SU-DHL-6 (cell line): ENCODE measurements around the gene PEX7.
"Not testable (repeated sequence)": the region's sequence is repeated elsewhere in the genome, so short reads cannot be mapped to it uniquely, and the experiment has no call there.

Source experiments
- H2AFZ ChIP-seq: fragments of 200-600 bp; sonication (generic); 2 replicates; pipeline ENCODE4 v1.6.1; 2014; ENCODE audit warnings: low read depth, mild to moderate bottlenecking, moderate library complexity, mixed read lengths, antibody characterized with exemption, low read length; ENCODE audit not compliant: severe bottlenecking
- H3F3A ChIP-seq: fragments of 200-600 bp; shearing (Covaris generic); 2 replicates; pipeline ENCODE4 v1.6.0; 2016; ENCODE audit warnings: antibody characterized with exemption, mild to moderate bottlenecking; ENCODE audit not compliant: insufficient read depth
- H3K27ac ChIP-seq: fragments of 200-600 bp; sonication (generic); 2 replicates; pipeline ENCODE4 v1.5.1; 2016; ENCODE audit warnings: low read depth, mild to moderate bottlenecking, low read length, moderate library complexity, mixed read lengths
- H3K27me3 ChIP-seq: fragments of 200-600 bp; sonication (generic), shearing (Covaris generic); 2 replicates; pipeline ENCODE4 v1.6.0; 2014; ENCODE audit warnings: mild to moderate bottlenecking, low read length
- H3K36me3 ChIP-seq: fragments of 200-600 bp; sonication (generic); 2 replicates; pipeline ENCODE4 v1.6.1; 2014; ENCODE audit warnings: mild to moderate bottlenecking, low read length, mixed read lengths
- H3K4me2 ChIP-seq: fragments of 300-600, 200-600 bp; shearing (Covaris generic), sonication (generic); 2 replicates; pipeline ENCODE4 v1.6.0; 2014; ENCODE audit warnings: low read length, low read depth, mild to moderate bottlenecking; ENCODE audit not compliant: poor library complexity, severe bottlenecking
- H3K4me3 ChIP-seq: fragments of 200-600 bp; sonication (generic); 2 replicates; pipeline ENCODE4 v1.5.1; 2014; ENCODE audit warnings: antibody characterized with exemption, low read length, mild to moderate bottlenecking, mixed read lengths; ENCODE audit not compliant: insufficient read depth, poor library complexity, severe bottlenecking
- H3K79me2 ChIP-seq: fragments of 200-600 bp; sonication (generic); 2 replicates; pipeline ENCODE4 v1.6.1; 2014; ENCODE audit warnings: mild to moderate bottlenecking, low read length, moderate library complexity; ENCODE audit not compliant: insufficient read depth
- H3K9ac ChIP-seq: fragments of 200-600 bp; sonication (generic); 2 replicates; pipeline ENCODE4 v1.7.0; 2014; ENCODE audit warnings: mild to moderate bottlenecking, low read length
- H3K9me2 ChIP-seq: fragments of 200-600 bp; sonication (generic); replicated peaks from 2 replicates; pipeline ENCODE4 v1.6.1; 2014; ENCODE audit warnings: low read length; ENCODE audit not compliant: insufficient read depth
- H3K9me3 ChIP-seq: fragments of 200-600 bp; sonication (generic); 2 replicates; pipeline ENCODE4 v1.6.1; 2014; ENCODE audit warnings: low read length, mixed read lengths; ENCODE audit not compliant: insufficient read depth
- H4K20me1 ChIP-seq: fragments of 200-600 bp; sonication (generic); 2 replicates; pipeline ENCODE4 v1.6.1; 2014; ENCODE audit warnings: low read depth, mild to moderate bottlenecking, antibody characterized with exemption, low read length, moderate library complexity, mixed read lengths
- CTCF ChIP-seq: fragments of 200-600 bp; sonication (generic); IDR thresholded peaks from one replicate; pipeline ENCODE4 v1.5.1; 2017; ENCODE audit warnings: antibody characterized with exemption, mild to moderate bottlenecking, low read length, moderate library complexity; ENCODE audit not compliant: insufficient read depth, poor library complexity, severe bottlenecking
- EZH2phosphoT487 ChIP-seq: fragments of 200-600 bp; sonication (generic), shearing (Covaris generic); conservative IDR thresholded peaks from 2 replicates; pipeline ENCODE4 v1.6.1; 2018; ENCODE audit warnings: mild to moderate bottlenecking, antibody characterized with exemption, low read length, moderate library complexity, mixed read lengths

Gene PEX7

GRCh38 chr6:136895901-136896300, 73.5 kb downstream of the PEX7 start:
- Histone ChIP-seq H3F3A (no peaks in the 10 kb centered on the region), H3K4me2 (no peak overlapping the region), H3K4me3 (no peak overlapping the region), H4K20me1 (no peaks in the 10 kb centered on the region), H3K9me3 (no peaks in the 10 kb centered on the region), H3K9me2 (no peaks in the 10 kb centered on the region), H3K27me3 (no peaks in the 10 kb centered on the region), H3K9ac (no peak overlapping the region), H2AFZ (no peak overlapping the region), H3K36me3 (no peaks in the 10 kb centered on the region), H3K27ac (no peak overlapping the region), H3K79me2 (no peaks in the 10 kb centered on the region)
- TF ChIP-seq EZH2phosphoT487: no peak

GRCh38 chr6:136897071-136897470, 74.7 kb downstream of the PEX7 start:
- no peak overlapping the region for H3K4me3 ChIP-seq
- TF ChIP-seq EZH2phosphoT487: no peak
- no peak for TF ChIP-seq CTCF
- no peak overlapping the region for H3K27ac ChIP-seq
- H3K4me2 ChIP-seq: no peak overlapping the region
- no peaks in the 10 kb centered on the region for H4K20me1 ChIP-seq
- H3K36me3 ChIP-seq: no peaks in the 10 kb centered on the region
- H3F3A ChIP-seq: no peaks in the 10 kb centered on the region
- H3K27me3 ChIP-seq: no peaks in the 10 kb centered on the region
- no peaks in the 10 kb centered on the region for H3K9me3 ChIP-seq
- H3K9ac ChIP-seq: no peak overlapping the region
- no peaks in the 10 kb centered on the region for H3K79me2 ChIP-seq
- no peak overlapping the region for H2AFZ ChIP-seq
- H3K9me2 ChIP-seq: no peaks in the 10 kb centered on the region

GRCh38 chr6:136901212-136901784, 78.9 kb downstream of the PEX7 start:
- H3K27ac ChIP-seq: no peak overlapping the region
- no peaks in the 10 kb centered on the region for H4K20me1 ChIP-seq
- TF ChIP-seq EZH2phosphoT487: no peak
- no peak for TF ChIP-seq CTCF
- no peak overlapping the region for H3K4me3 ChIP-seq
- no peaks in the 10 kb centered on the region for H3K27me3 ChIP-seq
- no peaks in the 10 kb centered on the region for H3K9me2 ChIP-seq
- H3K4me2 ChIP-seq: no peak overlapping the region
- H3K9ac ChIP-seq: no peak overlapping the region
- H3K36me3 ChIP-seq: no peaks in the 10 kb centered on the region
- H3F3A ChIP-seq: no peaks in the 10 kb centered on the region
- H3K9me3 ChIP-seq: no peaks in the 10 kb centered on the region
- H2AFZ ChIP-seq: no peak overlapping the region
- H3K79me2 ChIP-seq: no peaks in the 10 kb centered on the region

- not testable (repeated sequence) for H3K4me2 ChIP-seq, H3K9me3 ChIP-seq, H3K79me2 ChIP-seq, H3K36me3 ChIP-seq, H3F3A ChIP-seq, H3K27me3 ChIP-seq, H4K20me1 ChIP-seq, H2AFZ ChIP-seq, H3K9ac ChIP-seq, H3K27ac ChIP-seq, H3K9me2 ChIP-seq, H3K4me3 ChIP-seq
Measured at GRCh38 chr6:136904477-136904876, 82.1 kb downstream of the PEX7 start.
